Breast epithelium (tissue), 3 donors: ENCODE results near the gene IPCEF1.

Source experiments
- CTCF ChIP-seq, 3 donors: fragments of 450-650 bp; IDR thresholded peaks; one replicate each; pipeline ENCODE4 v1.5.1; 2016 to 2017; ENCODE audit warnings: antibody characterized with exemption in 3 of 3, mild to moderate bottlenecking in 3 of 3, moderate library complexity in 3 of 3
- POLR2A ChIP-seq: fragments of 450-650 bp; IDR thresholded peaks from one replicate; pipeline ENCODE4 v1.6.1; 2016; ENCODE audit warnings: antibody characterized with exemption, mild to moderate bottlenecking, moderate library complexity
- POLR2AphosphoS5 ChIP-seq, 3 donors: sonication (generic); formaldehyde crosslinking; IDR thresholded peaks; one replicate each; pipeline ENCODE4 v1.6.1; 2017; ENCODE audit warnings: antibody characterized with exemption in 3 of 3

GRCh38 chr6:154378518-154378917 lies 21.9 kb upstream of the IPCEF1 start:
- no peak for TF ChIP-seq CTCF (IDR thresholded peaks at IDR 0.05)
- TF ChIP-seq POLR2A, result no peak
- TF ChIP-seq POLR2AphosphoS5 (IDR thresholded peaks at IDR 0.05), result no peak
